Dedifferentiated amniotic fluid mesenchymal stem cell (primary cell): Measurements from ENCODE around the gene MAGEA6.
"Not testable (repeated sequence)": the region's sequence is repeated elsewhere in the genome, so short reads cannot be mapped to it uniquely, and the experiment has no call there.

ENCODE experiments used
- DNase-seq: peaks from one replicate; pipeline ENCODE4 v3.0.0-alpha.2; 2016; ENCODE audit errors: extremely low spot score

MAGEA6 gene, protein sequence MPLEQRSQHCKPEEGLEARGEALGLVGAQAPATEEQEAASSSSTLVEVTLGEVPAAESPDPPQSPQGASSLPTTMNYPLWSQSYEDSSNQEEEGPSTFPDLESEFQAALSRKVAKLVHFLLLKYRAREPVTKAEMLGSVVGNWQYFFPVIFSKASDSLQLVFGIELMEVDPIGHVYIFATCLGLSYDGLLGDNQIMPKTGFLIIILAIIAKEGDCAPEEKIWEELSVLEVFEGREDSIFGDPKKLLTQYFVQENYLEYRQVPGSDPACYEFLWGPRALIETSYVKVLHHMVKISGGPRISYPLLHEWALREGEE

DNA sequence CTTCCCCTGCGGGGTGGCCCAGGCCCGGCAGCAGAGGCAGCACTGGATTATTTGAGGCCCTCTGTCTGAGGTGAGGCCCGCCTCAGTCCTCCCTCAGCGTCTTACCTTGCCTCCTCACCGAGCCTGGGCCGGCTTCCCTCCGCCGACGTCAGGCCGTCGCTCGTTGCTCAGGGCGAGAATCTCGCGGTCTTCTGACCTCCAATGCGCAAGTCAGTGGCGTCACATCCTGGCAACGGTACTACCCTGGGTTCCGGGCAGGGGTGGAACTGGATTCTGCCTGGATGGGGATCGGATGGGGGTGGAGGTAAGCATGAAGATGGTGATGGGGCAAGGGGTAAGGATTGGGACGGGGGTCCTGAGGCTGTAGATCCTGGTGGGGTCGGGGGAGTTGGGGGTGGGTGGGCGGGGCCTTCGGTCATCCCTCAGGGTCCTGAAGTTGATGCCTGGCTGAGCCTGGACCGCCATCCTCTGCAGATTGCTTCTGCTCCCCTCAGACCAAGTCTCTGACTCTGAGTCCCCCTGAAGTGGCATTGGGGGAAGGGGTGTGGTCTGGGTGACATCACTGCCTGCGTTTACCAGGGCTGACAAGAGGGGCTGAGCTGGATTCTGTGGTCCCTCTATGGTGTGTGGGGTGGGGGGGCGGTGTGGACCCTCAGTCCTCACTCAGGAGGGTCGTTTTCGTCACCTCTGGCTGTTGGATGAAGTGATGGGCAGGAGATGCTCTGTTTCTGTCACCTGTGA lies at the start of gene MAGEA6:
Gene MAGEA6 (minus strand): TSS at position 141 of the 741 bp plus-strand sequence. CDS start 2,039 bp downstream, outside the sequence.
- not testable (repeated sequence) for DNase-seq

DNA sequence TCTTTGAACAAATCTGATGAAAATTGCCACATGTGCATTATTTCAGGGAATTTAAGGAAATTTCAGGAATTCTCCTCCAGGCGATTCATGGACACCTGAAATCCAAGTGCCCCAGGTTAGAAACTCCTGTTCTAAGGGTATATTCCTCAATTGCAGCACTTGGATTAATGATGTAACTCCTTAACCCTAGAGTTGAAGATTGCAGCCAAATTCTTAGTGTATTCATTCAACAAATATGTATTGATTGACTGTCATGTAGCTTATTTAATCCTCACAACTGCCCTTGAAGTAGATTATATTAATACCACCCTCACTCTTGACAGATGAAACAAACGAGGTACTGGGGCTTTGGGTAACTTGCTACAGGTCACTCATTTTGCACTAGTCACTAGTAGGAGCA lies 49.8 kb upstream of the MAGEA6 start:
- no peak for DNase-seq

DNA sequence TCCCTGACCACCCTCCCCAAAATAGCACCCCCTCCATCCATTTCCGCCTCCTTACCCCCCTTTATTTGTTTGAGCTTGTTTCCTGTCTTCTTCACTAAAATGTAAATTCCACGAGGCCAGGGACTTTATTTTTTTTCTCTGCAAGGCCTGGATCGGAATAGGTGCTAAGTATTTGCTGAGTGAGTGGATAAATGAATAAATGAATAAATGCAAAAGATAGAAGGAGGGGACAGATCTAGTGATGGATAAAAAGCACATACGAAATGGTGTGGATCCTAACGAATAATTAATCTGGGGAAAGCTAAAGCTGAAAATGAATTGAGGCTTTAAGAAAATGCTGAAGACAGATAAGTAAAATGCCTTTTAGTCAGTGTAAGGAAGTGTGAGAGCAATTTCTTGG lies 48.9 kb upstream of the MAGEA6 start:
- DNase-seq, result no peak

DNA sequence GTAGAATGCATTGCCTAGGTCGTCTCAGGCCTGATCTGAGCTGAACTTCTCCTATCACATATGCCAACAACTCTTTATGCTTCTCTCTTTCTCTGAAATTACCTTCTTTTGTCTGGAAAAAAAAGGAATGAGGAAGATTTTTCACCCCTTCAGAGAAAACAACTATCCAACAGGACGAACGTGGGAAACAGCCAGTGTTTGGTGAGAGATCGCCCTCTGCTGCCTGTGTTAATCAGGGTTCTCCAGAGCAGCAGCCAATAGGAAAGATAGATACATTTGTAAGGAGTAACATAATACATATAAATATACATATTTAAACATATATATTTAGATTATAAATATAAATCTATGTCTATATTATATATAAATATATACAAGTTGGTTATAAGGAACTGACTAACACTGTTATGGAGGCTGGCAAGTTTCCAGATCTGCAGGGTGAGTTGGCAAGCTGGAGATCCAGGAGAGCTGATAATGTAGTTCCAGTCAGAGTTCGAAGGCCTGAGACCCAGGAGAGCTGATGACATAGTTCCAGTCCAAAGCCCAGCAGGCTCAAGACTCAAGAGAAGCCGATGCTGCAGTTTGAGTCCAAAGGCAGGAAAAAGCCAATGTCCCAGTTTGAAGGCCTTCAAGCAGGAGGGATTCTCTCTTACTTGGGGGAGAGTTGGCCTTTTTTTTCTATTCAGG lies 47.7 kb upstream of the MAGEA6 start:
- peak; percentile 26 for DNase-seq

DNA sequence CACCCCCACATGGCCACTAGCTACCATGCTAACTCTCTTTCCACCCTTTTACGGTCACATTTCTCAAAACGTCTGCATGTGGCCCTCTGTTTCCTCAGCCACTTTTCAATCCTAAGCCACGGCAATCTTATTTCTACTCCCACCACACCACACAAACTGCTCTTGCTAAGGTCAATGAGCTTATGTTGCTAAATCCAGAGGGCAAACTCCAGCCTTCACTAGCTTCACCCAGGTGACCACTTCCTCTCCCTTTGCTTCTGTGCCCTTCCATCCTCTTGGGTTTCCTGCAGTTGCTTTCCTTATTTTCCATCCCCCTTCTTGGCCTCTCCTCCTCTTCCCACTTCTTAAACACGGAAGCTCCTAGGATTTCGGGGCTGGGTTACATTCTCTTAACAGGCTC lies 44.6 kb upstream of the MAGEA6 start:
- DNase-seq, result no peak

DNA sequence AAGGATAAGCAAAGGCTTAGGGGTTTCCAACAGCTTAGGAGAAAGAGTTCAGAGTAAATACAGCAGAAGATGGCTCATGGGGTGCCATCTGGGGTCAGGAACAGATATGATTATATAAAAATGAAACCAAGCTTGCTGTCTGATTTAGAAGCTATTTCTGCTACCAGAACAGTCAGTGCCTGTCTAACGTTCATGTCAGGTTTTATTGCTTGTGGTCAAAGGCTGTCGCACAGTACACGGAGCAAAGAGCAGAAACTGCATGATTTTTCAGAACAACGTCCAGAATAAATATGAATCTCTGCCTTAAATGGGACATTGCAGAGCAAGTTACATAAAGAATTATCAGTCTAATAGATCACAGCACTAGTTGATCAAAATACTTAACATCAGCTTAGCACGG lies 43.7 kb upstream of the MAGEA6 start:
- no peak for DNase-seq

DNA sequence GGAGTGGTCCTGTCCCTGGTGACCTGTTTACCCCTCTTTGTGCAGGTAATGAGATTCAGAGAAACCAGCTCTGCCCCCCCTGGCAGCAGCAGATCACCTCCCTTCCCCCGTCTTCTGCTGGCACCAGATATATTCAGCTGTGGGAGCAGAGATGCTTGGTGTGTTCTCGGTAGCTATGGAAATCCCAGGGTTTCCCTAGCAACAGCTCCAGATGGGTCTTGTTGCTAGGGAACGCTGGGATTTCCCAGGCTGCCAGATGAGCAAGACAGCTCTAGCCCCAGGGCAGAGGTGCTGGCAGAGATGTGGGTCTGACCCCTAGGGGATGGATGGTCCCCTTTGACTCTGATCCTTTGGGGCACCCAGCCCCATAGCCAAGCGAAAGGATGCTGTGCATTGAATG lies 40.9 kb upstream of the MAGEA6 start:
- DNase-seq, result no peak

DNA sequence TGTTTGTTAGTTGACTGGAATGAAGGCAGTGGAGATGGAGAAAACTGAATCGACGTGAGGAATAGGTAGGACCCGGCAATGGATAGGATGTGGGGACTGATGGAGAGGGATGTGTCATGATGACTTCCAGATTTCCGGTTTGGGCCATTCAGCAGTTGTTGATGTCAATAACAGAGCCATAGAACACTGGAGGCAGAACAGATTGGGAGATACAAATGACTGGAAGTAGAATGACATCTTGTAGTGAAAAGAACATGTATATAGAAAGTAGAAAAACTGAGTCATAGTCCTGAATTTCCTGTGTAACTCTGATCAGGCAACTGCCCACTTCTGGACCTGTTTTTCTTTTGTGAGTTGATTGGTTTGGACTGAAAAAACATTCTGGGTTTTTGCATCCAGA lies 36.5 kb upstream of the MAGEA6 start:
- no peak for DNase-seq

DNA sequence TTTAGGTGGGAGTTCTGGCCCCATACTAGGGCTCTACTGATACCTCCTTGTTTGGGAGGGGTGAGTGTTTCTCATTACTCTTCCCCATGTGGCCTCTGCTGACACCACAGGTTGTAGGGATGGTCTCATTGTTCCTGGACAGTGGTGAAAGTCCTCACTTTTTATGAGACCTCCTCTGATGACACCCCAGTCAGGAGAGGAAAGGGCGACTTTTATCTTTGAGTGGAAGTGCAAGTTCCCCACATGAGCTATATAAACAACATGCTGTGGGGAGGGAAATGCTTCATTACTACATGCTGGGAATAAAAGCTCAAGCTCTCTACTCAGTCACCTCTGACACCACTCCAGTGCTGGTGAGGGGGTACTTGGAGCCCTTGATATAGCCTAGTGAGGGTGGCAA lies 29.5 kb upstream of the MAGEA6 start:
- no peak for DNase-seq

DNA sequence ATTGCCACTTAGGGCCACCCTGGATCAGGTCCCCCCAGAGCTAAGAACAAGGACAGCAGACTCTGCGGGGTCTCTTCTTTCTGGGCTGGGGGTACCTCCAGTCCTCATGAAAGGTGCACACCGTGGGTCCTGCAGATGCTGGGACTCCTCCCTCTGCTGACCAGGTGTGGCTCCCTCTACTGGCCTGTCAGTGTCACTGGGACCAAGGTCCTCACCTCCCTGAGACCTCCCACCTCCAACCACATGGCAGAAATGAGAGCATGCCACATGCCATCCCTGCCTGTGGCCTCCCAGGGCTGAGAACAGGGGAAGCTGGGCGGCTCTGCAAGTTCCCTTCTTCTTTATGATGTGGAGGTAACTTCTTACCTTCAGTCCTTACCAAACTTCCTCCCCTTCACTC lies 17.6 kb upstream of the MAGEA6 start:
- not testable (repeated sequence) for DNase-seq

DNA sequence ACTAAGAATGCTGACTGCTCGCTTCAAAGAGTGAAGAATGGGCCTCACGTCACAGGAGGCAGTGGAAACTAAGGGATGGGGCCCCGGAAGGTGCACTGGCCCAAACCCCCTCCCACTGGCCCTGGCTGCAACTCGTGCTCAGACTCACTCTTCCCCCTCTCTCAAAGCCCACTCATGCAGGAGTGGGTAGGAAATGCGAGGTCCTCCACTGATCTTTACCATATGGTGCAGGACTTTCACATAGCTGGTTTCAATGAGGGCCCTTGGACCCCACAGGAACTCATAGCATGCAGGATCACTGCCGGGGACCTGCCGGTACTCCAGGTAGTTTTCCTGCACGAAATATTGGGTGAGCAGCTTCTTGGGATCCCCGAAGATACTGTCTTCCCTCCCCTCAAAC lies 2.9 kb downstream of the MAGEA6 start:
- not testable (repeated sequence) for DNase-seq

DNA sequence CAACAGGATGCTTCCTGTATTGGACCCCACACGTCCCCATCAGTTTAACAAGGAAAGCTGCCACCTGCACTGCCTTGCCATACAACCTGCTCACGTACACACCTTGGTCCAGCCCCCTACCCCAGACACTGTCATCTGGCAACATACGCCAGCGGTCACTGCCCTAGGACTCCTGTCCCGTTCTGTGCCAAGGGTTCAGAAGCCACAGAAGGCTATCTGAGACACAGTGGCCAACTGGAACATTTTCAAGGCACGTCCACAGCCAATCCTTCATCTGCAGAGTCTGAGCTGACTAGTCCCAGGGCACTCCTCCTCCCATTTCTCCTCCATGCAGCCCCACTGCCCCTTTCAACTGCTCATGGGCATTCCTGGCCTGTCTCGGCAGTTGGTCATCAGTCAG lies 7.9 kb downstream of the MAGEA6 start:
- DNase-seq, result not testable (repeated sequence)

DNA sequence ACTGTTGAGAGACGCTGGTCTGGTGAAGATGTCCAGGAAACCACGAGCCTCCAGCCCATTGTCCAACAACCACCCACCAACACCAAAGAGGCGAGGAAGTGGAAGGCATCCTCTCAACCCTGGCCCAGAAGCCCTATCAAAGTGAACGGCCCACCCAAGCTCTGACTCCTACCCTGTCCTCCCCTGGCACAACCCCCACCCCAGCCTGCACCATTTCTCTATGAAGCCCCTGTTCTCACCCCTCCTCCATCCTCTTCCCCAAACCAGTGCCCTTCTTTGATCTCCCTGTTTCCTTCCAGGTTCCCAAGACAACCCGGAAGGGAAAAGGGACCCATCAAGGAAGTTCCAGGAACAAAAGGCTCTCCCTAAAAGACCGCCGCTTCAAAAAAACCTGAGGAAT lies 9.9 kb downstream of the MAGEA6 start:
- not testable (repeated sequence) for DNase-seq

DNA sequence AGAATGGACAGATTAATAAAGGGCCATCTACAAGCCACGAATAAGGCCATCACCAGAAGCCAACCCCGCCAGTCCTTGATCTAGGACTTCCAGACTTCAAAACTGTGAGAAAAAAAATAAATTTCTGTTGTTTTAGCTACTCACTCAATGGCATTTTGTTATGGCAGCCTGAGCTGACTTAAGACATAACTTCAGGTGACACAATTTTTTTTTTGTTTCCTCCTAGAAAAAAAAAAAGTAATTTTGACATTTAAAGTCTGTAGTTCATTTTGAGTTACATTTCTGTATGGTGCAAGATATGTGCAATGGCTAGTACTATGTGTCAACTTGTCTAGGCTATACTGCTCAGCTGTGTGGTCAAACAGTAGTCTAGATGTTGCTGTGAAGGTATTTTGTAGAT lies 10.6 kb downstream of the MAGEA6 start, which contains the start of gene CSAG3:
Gene CSAG3 (plus strand): TSS at position 301 of the 400 bp plus-strand sequence.
- not testable (repeated sequence) for DNase-seq

DNA sequence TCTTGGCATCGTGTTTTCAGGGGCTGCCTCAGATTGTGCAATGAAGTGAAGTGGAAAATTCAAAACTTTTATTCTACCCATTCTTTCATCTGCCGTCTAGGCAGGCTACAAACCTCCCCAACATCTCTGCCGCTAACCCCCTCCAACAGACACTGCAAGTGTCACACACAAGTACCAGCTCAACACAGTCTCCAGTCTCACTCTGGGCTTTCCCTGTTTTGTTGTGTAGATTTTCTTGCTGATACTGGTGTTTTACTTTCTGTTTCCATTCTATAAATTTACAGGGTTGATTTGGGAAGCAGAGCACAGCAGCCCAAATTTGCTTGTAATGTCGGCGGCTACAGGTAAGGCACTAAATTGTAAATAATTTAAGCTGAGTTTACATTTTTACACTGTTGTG lies 14.6 kb downstream of the MAGEA6 start:
- not testable (repeated sequence) for DNase-seq

DNA sequence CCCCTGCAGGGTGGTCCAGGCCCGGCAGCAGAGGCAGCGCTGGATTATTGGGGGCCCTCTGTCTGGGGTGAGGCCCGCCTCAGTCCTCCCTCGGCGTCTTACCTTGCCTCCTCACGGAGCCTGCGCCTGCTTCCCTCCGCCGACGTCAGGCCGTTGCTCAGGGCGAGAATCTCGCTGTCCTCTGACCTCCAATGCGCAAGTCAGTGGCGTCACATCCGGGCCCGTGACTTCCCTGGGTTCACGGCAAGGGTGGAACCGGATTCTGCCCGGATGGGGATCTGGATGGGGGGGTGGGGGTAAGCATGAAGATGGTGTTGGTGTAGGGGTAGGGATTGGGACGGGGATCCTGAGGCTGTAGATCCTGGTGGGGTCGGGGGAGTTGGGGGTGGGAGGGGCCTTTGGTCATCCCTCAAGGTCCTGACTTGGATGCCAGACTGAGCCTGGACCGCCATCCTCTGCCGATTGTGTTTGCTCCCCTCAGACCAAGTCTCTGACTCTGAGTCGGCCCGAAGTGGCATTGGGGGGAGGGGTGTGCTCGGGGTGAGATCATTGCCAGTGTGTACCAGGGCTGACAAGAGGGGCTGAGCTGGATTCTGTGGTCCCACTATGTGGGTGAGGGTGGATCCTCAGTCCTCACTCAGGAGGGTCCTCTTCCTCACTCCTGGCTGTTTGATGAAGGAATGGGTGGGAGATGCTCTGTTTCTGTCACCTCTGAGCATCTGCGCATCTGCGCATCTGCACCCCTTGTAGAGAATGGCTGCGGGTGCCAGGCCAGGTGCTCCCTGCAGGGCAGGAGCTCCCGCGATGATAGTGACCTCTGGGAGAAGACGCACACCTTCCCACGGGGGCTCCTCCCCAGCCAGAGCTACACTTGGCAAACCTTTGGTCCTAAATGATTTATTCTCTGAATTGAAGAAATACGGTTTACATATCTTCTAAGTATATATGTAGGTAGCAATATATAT lies 15.5 kb downstream of the MAGEA6 start, which contains the start of gene MAGEA2:
Gene MAGEA2 (minus strand): TSS at position 157 of the 965 bp plus-strand sequence. CDS start 2,479 bp downstream, outside the sequence.
- DNase-seq, result not testable (repeated sequence)

DNA sequence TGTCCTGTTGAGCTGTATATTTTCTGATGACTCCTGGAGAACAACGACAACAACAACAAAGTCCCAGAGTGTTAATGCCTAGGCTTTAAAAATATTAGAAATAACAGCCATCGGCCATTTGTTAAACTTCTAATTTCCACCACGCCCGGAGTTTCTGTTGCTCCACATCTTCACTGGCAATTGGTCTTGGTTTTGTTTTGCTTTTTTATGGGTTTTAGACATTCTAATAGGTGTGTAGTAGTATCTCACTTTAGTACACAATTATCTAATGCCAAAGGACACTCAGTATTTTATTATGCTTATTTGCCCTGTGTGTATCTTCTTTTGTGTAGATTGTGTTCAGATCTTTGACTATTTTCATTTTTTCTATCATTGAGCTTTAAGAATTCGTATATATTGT lies 30.9 kb downstream of the MAGEA6 start:
- DNase-seq, result no peak

DNA sequence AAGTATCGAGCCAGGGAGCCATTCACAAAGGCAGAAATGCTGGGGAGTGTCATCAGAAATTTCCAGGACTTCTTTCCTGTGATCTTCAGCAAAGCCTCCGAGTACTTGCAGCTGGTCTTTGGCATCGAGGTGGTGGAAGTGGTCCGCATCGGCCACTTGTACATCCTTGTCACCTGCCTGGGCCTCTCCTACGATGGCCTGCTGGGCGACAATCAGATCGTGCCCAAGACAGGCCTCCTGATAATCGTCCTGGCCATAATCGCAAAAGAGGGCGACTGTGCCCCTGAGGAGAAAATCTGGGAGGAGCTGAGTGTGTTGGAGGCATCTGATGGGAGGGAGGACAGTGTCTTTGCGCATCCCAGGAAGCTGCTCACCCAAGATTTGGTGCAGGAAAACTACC lies 33.0 kb downstream of the MAGEA6 start:
- not testable (repeated sequence) for DNase-seq

DNA sequence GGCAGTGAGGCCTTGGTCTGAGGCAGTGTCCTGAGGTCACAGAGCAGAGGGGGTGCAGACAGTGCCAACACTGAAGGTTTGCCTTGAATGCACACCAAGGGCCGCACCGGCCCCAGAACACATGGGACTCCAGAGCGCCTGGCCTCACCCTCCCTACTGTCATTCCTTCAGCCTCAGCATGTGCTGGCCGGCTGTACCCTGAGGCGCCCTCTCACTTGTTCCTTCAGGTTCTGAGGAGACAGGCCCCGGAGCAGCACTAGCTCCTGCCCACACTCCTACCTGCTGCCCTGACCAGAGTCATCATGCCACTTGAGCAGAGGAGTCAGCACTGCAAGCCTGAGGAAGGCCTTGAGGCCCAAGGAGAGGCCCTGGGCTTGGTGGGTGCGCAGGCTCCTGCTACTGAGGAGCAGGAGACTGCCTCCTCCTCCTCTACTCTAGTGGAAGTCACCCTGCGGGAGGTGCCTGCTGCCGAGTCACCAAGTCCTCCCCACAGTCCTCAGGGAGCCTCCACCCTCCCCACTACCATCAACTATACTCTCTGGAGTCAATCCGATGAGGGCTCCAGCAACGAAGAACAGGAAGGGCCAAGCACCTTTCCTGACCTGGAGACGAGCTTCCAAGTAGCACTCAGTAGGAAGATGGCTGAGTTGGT lies 33.5 kb downstream of the MAGEA6 start:
- no peak for DNase-seq

DNA sequence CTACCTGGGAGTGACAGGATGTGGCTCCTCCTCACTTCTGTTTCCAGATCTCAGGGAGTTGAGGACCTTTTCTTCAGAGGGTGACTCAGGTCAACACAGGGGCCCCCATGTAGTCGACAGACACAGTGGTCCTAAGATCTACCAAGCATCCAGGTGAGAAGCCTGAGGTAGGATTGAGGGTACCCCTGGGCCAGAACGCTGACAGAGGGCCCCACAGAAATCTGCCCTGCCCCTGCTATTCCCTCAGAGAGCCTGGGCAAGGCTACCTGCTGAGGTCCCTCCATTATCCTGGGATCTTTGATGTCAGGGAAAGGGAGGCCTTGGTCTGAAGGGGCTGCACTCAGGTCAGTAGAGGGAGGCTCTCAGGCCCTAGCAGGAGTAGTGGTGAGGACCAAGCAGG lies 34.4 kb downstream of the MAGEA6 start:
- no peak for DNase-seq
